ENCODE data around the gene TTLL11.

Gene TTLL11

GRCh38 chr9:121778252-121779225, 314.6 kb downstream of the TTLL11 start:
- DNase-seq: no peak

- no peak for DNase-seq
These were observed 316.1 kb downstream of the TTLL11 start for GRCh38 chr9:121776739-121777637.

GRCh38 chr9:121776001-121776738, 316.9 kb downstream of the TTLL11 start:
- DNase-seq: no peak

GRCh38 chr9:121774715-121775613, 318.1 kb downstream of the TTLL11 start:
- DNase-seq: no peak

GRCh38 chr9:121773954-121774714, 319.0 kb downstream of the TTLL11 start:
- no peak for DNase-seq

GRCh38 chr9:121773286-121773953, 319.7 kb downstream of the TTLL11 start:
- no peak for DNase-seq

GRCh38 chr9:121772600-121773285, 320.4 kb downstream of the TTLL11 start:
- DNase-seq: no peak

Data from activated T-cell treated with anti-CD3 and anti-CD28 coated beads for 4 hours (primary cell).